Measurements from ENCODE around the gene CCDC183. TPM values are rescaled to one million over a fixed set of nuclear protein-coding genes. Genes with fewer than 3 reads are reported as not detected.

Gene CCDC183
- total RNA-seq, 1 experiment from 2014 or later: 4.2 TPM

GRCh38 chr9:136849038-136849959 is 53.2 kb downstream of the CCDC183 start, which contains the start of gene PHPT1:
Gene PHPT1 (plus strand): TSS chr9:136849409. CDS start chr9:136849431, 22 bp downstream.
- ChIA-PET CTCF (interaction anchor here (1.5 kb wide), 1 partner anchor 186 kb away, joined by 3 read pairs; no protein-coding TSS in a partner anchor), POLR2A (no interaction called here)
- Mint-ChIP-seq H3K27ac (ENCODE audit: unreplicated experiment) (peak within 1 kb of the TSS; percentile 87), H3K36me3 (ENCODE audit: insufficient read depth, unreplicated experiment) (peaks cover 60% of the 10 kb centered on the region), H3K9me3 (ENCODE audit: unreplicated experiment) (no peaks in the 10 kb centered on the region), H3K4me3 (ENCODE audit: unreplicated experiment) (peak within 1 kb of the TSS; percentile 97), H3K4me1 (ENCODE audit: low read depth, unreplicated experiment) (no peaks in the 10 kb centered on the region), H3K27me3 (ENCODE audit: insufficient read depth, unreplicated experiment) (no peaks in the 10 kb centered on the region)
- peaks cover 8% of the 10 kb centered on the region; the same call in 1 of the 2 replicates for H3K4me1 ChIP-seq
- intact Hi-C loops (cut with micrococcal nuclease; ENCODE audit: unreplicated experiment): loop anchor here (1.0 to 10.0 kb wide), 3 partner anchors 17 to 96 kb away; partner anchors contain the start of genes C8G, EDF1, FBXW5 and RABL6
- peaks cover 1% of the 10 kb centered on the region; the same call in 1 of the 2 replicates for H3K36me3 ChIP-seq (ENCODE audit: control insufficient read depth, insufficient read depth, low read length)
- no peaks in the 10 kb centered on the region for H3K27me3 ChIP-seq (replicated peaks; ENCODE audit: control insufficient read depth, insufficient read depth, low read length)
- no peak for TF ChIP-seq CTCF (IDR thresholded peaks at IDR 0.05; ENCODE audit: insufficient read depth in 1 of 2, low read depth in 1 of 2, low read length in 1 of 2, severe bottlenecking in 1 of 2, unreplicated experiment in 1 of 2)
- no TSS peak for BruUV-seq (replicated peaks)
- no peaks in the 10 kb centered on the region for H3K9me3 ChIP-seq
- DNase-seq: peak; percentile 99
- peak within 1 kb of the TSS; percentile 97 for H3K4me3 ChIP-seq (ENCODE audit: low read depth, low read length)

- Histone ChIP-seq H3K36me3 (ENCODE audit: control insufficient read depth, insufficient read depth, low read length) (peaks cover 1% of the 10 kb centered on the region; the same call in 1 of the 2 replicates), H3K9me3 (no peaks in the 10 kb centered on the region), H3K4me3 (ENCODE audit: low read depth, low read length) (peak overlapping the region; percentile 67), H3K27me3 (replicated peaks; ENCODE audit: control insufficient read depth, insufficient read depth, low read length) (no peaks in the 10 kb centered on the region), H3K4me1 (peaks cover 8% of the 10 kb centered on the region; the same call in 1 of the 2 replicates)
- no peak for DNase-seq
- Mint-ChIP-seq H3K9me3 (ENCODE audit: unreplicated experiment) (no peaks in the 10 kb centered on the region), H3K36me3 (ENCODE audit: insufficient read depth, unreplicated experiment) (peaks cover 67% of the 10 kb centered on the region), H3K27me3 (ENCODE audit: insufficient read depth, unreplicated experiment) (no peaks in the 10 kb centered on the region), H3K4me3 (ENCODE audit: unreplicated experiment) (peak overlapping the region; percentile 97), H3K4me1 (ENCODE audit: low read depth, unreplicated experiment) (no peaks in the 10 kb centered on the region), H3K27ac (ENCODE audit: unreplicated experiment) (peak overlapping the region; percentile 87)
- no peak for TF ChIP-seq CTCF (IDR thresholded peaks at IDR 0.05; ENCODE audit: insufficient read depth in 1 of 2, low read depth in 1 of 2, low read length in 1 of 2, severe bottlenecking in 1 of 2, unreplicated experiment in 1 of 2)
- ChIA-PET POLR2A (no interaction called here), CTCF (interaction anchor here (0.6 kb wide), 1 partner anchor 123 kb away, joined by 3 read pairs; no protein-coding TSS in a partner anchor)
- TSS peak; percentile 70 for BruUV-seq (replicated peaks)
- intact Hi-C loops (cut with micrococcal nuclease; ENCODE audit: unreplicated experiment): loop anchor here (1.0 to 10.0 kb wide), 3 partner anchors 16 to 95 kb away; partner anchors contain the start of genes C8G, EDF1, FBXW5 and RABL6
These were observed 54.1 kb downstream of the CCDC183 start for GRCh38 chr9:136849960-136850865.

Measured in Caco-2 (cell line).